Stimulated activated CD4-positive, alpha-beta T cell treated with anti-CD3 and anti-CD28 coated beads, Interleukin-4, amount 100 ng/mL, for 24 hours (primary cell): ENCODE results near the gene LRIG3.
"Not testable (repeated sequence)": the region's sequence is repeated elsewhere in the genome, so short reads cannot be mapped to it uniquely, and the experiment has no call there.

ENCODE experiments used
- DNase-seq: peaks from one replicate; pipeline ENCODE4 v3.0.0-alpha.2; 2020

LRIG3 gene

GRCh38 chr12:58920102-58920960 lies at the start of gene LRIG3:
Gene LRIG3 (minus strand): TSS chr12:58920504. CDS start chr12:58920235, 269 bp downstream.
- DNase-seq: no peak

GRCh38 chr12:58969237-58969636 lies 48.9 kb upstream of the LRIG3 start:
- no peak for DNase-seq

GRCh38 chr12:58967561-58967960 lies 47.3 kb upstream of the LRIG3 start:
- no peak for DNase-seq

GRCh38 chr12:58966939-58967338 lies 46.6 kb upstream of the LRIG3 start:
- no peak for DNase-seq

- no peak for DNase-seq
Observed at GRCh38 chr12:58965568-58965967, 45.3 kb upstream of the LRIG3 start.

GRCh38 chr12:58963844-58964243 lies 43.5 kb upstream of the LRIG3 start:
- no peak for DNase-seq

GRCh38 chr12:58961906-58962305 lies 41.6 kb upstream of the LRIG3 start:
- DNase-seq: no peak

GRCh38 chr12:58961166-58961565 lies 40.9 kb upstream of the LRIG3 start:
- no peak for DNase-seq

GRCh38 chr12:58959639-58960300 lies 39.5 kb upstream of the LRIG3 start:
- no peak for DNase-seq

- DNase-seq: no peak
Observed at GRCh38 chr12:58957298-58957697, 37.0 kb upstream of the LRIG3 start.

GRCh38 chr12:58955849-58956248 lies 35.5 kb upstream of the LRIG3 start:
- no peak for DNase-seq

GRCh38 chr12:58954002-58954401 lies 33.7 kb upstream of the LRIG3 start:
- DNase-seq: no peak

- DNase-seq: no peak
Observed at GRCh38 chr12:58950739-58951100, 30.4 kb upstream of the LRIG3 start.

GRCh38 chr12:58949954-58950738 lies 29.8 kb upstream of the LRIG3 start:
- not testable (repeated sequence) for DNase-seq

- no peak for DNase-seq
Observed at GRCh38 chr12:58943079-58943478, 22.8 kb upstream of the LRIG3 start.

- DNase-seq: no peak
Observed at GRCh38 chr12:58942345-58942744, 22.0 kb upstream of the LRIG3 start.

GRCh38 chr12:58939399-58940100 lies 19.2 kb upstream of the LRIG3 start:
- no peak for DNase-seq

- DNase-seq: no peak
Observed at GRCh38 chr12:58938440-58938839, 18.1 kb upstream of the LRIG3 start.

- no peak for DNase-seq
Observed at GRCh38 chr12:58934528-58934927, 14.2 kb upstream of the LRIG3 start.

- no peak for DNase-seq
Observed at GRCh38 chr12:58932806-58933681, 12.7 kb upstream of the LRIG3 start.

- DNase-seq: no peak
Observed at GRCh38 chr12:58931518-58931917, 11.2 kb upstream of the LRIG3 start.

GRCh38 chr12:58930770-58931324 lies 10.5 kb upstream of the LRIG3 start:
- no peak for DNase-seq
